ENCODE results near the gene CENPP. TPM values are rescaled to one million over a fixed set of nuclear protein-coding genes. Genes with fewer than 3 reads are reported as not detected.

Gene CENPP
- total RNA-seq, 4 donors from 2014 or later = 0.98 to 7.9 (median 5.4) TPM

DNA sequence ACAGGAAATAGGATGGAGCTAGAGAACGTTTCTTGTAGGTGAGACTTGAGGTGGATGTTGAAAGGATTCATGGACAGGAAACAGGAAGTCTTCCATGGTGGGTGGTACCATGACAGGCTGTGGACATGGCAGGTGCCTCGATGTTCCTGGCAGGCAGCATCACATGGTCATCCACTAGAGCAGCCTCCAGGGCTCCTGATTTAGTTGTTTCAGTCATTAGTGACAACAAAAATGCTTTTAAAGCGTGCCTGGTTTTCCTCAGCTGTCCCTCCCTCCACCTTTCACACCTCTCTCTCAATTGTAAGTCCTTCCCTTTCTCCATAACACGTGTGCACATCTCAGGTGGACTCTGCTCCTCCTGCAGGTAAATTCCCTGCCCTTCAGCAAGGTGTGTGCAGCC is 181.7 kb downstream of the CENPP start:
- TF ChIP-seq, protein P1, sequence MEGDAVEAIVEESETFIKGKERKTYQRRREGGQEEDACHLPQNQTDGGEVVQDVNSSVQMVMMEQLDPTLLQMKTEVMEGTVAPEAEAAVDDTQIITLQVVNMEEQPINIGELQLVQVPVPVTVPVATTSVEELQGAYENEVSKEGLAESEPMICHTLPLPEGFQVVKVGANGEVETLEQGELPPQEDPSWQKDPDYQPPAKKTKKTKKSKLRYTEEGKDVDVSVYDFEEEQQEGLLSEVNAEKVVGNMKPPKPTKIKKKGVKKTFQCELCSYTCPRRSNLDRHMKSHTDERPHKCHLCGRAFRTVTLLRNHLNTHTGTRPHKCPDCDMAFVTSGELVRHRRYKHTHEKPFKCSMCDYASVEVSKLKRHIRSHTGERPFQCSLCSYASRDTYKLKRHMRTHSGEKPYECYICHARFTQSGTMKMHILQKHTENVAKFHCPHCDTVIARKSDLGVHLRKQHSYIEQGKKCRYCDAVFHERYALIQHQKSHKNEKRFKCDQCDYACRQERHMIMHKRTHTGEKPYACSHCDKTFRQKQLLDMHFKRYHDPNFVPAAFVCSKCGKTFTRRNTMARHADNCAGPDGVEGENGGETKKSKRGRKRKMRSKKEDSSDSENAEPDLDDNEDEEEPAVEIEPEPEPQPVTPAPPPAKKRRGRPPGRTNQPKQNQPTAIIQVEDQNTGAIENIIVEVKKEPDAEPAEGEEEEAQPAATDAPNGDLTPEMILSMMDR (IDR thresholded peaks at IDR 0.05; ENCODE audit: low read depth) = no peak

DNA sequence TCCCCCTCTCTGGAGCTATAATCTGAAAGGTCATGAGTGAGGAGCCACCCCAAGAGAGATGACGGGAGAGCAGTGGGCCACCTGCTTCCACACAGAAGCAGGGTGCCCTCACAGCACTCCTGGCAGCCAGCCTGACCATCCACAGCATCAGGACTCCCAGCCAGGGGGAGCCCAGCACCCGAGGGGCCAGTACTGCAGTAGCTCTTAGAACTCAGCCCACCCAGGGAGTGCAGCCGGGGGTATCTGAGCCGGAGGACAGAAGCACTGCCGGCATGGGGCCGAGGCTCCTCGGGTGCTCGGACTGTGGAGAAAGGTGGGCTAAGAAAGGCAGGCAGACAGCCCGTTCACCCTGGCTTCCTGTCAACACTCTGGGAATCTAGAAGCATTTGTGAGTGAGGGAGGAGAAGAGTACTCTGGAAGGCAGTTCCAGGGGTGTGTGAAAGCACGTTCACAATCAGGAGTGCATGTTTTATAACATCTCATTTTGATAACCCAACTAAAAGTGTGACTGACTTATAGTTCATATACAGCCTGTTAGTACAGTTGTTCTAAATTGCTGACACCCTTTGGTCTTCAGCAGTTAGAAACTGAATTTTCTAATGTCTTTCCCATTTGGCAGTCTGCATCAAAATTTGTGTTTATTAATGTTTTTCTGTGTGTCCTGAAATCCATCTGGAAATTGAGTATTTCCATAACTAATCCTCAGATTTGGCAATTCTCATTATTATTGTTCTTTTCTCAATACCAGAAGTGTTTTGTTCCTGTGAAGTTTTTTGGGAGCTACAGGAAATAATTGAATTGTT is 182.5 kb downstream of the CENPP start:
- TF ChIP-seq, protein P1 (IDR thresholded peaks at IDR 0.05; ENCODE audit: low read depth) = no peak

DNA sequence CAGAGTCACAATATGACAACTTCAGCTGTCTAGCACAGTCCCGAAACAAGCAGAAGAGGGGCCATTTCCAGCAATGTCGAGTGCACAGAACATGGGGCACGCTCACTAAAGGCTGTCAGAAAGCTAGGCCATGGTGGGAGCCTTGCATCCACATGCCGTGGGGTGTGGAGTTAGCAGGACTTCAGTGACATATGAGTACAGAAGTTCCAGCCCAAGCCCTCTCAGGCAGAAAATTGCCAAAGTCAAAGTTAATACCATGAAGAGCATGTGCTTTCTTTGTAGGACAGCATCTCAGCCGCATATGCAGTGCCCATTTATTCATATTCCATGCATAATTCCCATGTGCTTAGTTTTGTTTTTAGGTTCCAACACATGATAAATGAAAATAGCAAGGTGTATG is 183.3 kb downstream of the CENPP start:
- TF ChIP-seq, protein P1 (IDR thresholded peaks at IDR 0.05; ENCODE audit: low read depth) = no peak

DNA sequence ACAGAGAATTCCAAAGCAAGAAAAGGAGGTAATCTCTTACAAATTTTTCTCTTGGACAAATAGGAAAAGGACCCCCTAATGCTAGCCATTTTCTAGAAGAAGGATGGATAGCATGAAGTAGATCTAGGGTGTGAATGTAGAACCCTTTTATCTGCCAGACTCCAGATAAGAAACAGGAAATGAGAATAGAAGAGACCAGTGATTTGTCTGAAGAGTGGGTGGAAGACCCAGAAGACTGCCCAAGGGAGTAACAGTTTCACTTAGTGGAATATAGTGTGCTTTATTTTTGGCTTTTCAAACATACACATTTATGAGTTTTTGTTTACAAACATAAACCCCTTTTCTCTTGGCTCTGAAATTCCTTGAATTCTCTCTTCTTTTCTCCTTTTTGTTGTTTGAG is 185.0 kb downstream of the CENPP start:
- TF ChIP-seq, protein P1 (IDR thresholded peaks at IDR 0.05; ENCODE audit: low read depth) = no peak

DNA sequence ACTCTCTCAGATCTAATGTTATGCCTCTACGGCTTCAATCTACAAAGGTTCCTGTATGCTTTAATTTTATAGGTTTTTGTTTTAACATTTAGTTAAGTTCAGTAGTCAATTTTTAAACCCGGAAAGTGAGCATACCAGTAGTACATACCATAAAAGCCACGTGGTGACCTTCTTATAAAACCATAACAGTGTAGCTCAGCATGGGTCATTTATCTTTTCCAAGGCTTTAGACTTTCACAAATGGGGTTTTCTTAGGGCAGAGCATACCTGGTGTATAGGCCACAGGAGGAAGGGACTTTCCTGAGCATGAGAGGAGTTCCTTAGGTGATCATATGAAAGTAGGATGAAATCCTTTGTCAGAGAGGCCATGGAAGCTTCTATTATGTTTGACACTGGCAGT is 186.9 kb downstream of the CENPP start:
- TF ChIP-seq, protein P1 (IDR thresholded peaks at IDR 0.05; ENCODE audit: low read depth) = no peak

DNA sequence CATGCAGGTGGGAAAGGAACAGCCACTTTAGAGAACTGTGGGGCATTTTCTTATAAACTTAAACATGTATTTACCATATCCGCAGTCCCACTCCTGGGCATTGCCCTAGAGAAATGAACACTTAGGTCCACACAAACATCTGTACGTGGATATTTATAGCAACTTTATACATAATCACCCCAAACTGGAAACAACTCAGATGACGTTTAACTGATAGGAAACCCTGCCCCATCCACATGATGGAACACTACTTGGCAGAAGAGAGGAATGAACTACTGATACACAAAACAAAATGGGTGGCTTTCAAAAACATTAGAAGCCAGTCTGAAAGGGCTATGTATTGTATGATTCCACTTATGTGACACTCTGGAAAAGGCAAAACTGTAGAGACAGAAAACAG is 187.6 kb downstream of the CENPP start:
- TF ChIP-seq, protein P1 (IDR thresholded peaks at IDR 0.05; ENCODE audit: low read depth) = no peak

DNA sequence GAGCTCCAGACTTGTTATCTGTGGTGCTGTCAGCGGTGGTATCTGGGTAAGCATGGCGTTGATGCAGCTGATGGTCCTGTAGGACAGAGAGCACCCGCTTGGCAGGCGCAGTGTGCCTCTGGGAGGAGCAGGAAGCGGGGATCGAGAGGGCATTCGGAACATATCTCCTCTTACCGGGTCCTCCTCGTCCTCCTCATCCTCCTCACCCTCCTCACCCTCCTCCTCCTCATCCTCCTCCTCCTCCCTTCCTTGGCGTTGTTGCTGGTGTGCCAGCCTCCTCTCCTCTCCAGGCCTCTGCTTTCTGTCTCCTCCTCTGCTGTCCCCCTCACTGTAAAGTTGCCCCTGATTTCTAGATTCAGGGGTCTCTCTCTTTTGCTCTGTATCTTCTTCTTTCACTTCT is 188.9 kb downstream of the CENPP start:
- TF ChIP-seq, protein P1 (IDR thresholded peaks at IDR 0.05; ENCODE audit: low read depth) = no peak
